ENCODE measurements around the gene RPL10.

GRCh38 chrX:154374313-154375155, 23.6 kb upstream of the RPL10 start, which contains the start of gene FLNA:
- TF ChIP-seq NFE2 (CRISPR knock-in tag; IDR thresholded peaks at IDR 0.05) (no peak), ZNF3 (CRISPR knock-in tag; IDR thresholded peaks at IDR 0.05) (no peak)

All from HepG2 (cell line).